GM18498 (cell line): ENCODE data around the gene FOXQ1.
"Not testable (repeated sequence)": the region's sequence is repeated elsewhere in the genome, so short reads cannot be mapped to it uniquely, and the experiment has no call there.

Experiments used
- ATAC-seq: cut with Tn5 transposase; IDR thresholded peaks from one replicate; pipeline ENCODE4 v1.9.1; 2021; ENCODE audit warnings: mild to moderate bottlenecking, moderate library complexity; ENCODE audit not compliant: unreplicated experiment

Gene FOXQ1

DNA sequence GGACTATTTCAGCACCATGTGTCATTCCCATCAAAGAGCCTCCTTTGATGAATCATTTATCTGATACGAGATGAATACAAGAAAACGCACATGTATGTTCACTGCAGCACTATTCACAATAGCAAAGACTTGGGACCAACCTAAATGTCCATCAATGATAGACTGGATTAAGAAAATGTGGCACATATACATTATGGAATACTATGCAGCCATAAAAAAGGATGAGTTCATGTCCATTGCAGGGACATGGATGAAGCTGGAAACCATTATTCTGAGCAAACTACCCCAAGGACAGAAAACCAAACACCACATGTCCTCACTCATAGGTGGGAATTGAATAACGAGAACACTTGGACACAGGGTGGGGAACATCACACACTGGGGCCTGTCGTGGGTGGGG, 49.8 kb downstream of the FOXQ1 start:
- ATAC-seq = not testable (repeated sequence)

GRCh38 chr6:1362643-1363042, 50.7 kb downstream of the FOXQ1 start:
- ATAC-seq = no peak

DNA sequence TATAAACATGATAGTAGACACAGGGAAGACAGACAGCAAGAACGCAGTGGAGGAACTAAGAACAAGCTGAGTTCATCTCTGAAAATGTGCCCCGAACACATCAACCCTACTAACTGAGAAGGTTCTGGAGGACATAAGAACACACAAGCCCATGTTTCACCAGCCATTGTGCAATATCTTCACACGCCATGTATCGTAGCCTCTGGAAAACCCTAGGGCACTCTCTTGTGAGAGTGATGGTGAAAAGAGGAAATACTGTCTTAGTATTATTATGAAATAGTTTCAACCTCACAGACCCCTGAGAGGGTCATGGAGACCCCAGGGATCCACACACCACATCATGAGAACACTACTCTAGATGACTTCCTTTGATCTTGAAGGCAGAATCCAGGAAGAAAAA, 51.4 kb downstream of the FOXQ1 start:
- no peak for ATAC-seq

DNA sequence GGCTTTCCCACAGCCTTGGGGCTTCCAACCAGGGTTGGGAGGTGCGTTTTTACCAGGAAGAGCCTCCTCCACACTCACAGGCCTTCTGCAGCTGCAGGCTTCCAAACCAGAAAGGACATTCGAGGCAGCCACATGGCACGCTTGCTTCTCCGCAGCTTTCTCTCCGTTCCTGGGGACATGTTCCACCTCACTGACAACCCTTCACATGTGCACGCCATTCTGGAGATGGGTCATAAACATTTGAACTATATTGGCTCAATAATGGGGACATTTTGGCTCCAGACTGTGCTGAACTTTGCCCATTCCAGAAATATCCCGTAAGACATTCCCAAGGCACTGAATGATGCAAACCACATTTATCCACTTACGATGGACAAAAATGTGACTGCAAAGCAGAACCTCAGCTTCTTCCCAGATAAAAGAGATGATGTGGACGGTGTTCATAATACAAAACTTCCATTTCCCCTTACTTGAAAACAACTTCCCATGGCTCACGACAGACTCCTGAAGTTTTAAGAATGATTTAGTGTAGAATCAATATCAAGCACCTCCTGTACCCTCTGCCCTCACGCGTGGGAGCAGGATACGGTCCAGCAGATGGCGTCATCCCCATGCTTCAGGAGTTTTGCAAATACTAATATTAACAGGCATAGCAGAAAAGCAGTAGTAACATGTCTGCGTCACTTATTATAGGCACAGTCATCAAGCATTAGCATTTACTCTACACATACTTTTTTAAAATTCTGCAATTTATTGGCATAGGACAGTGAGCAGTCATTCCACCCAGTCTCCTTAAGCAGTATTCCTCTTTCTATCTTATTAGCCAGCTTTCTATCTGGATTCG, 52.1 kb downstream of the FOXQ1 start:
- ATAC-seq = no peak
